ENCODE results near the gene SH3PXD2A.

DNA sequence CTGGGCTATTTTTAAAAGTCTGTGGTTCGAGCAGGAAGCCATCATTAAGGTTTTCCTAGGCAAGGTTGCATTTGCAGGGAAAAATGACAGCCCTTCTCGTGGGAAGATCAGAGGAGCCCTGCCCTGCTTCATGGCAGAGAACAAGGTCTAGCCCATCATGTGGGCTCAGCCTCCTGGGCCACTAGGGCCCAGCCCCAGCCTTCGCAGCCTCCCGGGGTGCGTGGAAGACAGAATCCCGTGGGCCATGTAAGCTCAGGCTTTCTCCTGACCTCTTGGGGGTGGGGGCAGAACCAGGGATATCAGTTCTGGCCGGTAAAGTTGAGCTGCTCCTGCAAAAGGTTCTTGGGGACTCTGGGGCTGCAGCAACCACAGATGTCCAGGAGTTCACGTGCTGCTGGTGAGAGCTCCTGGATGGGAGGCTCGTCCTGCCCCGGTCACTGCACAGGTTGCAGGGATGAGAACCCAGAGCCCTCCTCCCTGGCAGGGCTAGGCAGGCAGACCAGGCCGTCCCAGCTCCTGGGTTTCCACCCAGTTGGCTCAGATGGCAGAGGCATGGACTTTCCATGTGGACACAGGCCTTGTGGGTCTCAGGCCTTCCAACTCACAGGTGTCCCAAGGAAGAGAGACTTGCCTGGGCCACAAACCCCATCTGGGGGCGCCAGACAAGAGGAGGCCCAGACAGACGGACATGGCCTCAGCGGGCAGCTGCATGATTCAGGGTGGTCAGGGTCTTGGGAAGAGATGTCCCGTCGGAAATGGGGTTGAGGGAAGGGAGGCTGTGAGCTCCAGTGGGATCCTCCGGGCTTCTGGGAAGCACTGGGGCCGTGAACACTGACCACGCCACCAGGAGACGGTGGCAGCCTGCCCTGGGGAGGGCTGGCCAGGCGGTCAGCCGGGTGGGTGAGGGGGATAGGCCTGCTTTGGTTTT lies 235.7 kb downstream of the SH3PXD2A start:
- no peak for TF ChIP-seq CTCF (IDR thresholded peaks at IDR 0.05)
- TF ChIP-seq EZH2 (IDR thresholded peaks at IDR 0.05), result no peak
- TF ChIP-seq EZH2phosphoT487 (IDR thresholded peaks at IDR 0.05), result no peak

Measured in neural progenitor cell (in vitro differentiated cells).